OCI-M2 (cell line): ENCODE results near the gene RNF186.

ENCODE experiments used
- DNase-seq: peaks from one replicate; lab custom pipeline; 2025; ENCODE audit not compliant: unreplicated experiment; lab: John Stamatoyannopoulos, UW

The RNF186 gene

DNA sequence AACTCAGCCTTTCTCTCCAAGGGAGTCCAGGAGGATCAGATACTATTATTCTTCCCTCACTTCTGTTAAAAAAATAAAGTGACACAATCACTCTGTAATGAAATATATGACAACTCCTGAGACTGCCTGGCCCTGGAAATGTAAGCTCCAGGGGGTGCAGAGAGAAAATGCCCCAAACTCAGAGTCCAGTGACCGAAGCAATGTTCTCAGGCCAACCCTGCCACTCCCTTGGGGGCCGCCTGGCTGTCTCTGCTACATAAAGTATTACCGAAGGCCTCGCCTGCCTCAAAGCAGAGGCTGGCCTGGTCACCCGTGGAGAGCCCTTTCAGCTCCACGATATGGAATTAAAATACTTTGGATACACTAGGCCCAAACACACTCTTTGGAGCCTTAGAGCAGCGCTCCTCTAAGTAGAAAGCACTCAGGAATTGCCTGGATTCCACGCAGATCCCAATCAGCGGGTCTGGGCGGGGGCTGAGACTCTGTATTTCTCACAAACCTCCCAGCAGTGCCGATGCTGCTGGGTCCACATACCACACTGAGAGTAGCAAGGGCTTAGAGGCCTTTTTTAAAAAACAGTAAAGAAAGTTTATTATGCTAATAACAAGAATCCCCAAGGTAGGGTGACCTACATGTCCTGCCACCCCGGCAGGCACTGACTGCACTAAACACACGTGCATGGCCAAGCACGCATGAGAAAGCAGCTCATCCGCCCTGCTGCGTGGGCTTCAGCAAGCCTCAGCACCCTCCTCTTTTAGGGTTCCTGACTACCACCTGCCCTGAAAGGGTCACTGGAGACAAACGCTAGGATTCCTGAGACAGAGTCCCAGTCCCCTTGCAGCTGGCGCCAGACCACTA lies 46.5 kb downstream of the RNF186 start:
- no peak for DNase-seq

DNA sequence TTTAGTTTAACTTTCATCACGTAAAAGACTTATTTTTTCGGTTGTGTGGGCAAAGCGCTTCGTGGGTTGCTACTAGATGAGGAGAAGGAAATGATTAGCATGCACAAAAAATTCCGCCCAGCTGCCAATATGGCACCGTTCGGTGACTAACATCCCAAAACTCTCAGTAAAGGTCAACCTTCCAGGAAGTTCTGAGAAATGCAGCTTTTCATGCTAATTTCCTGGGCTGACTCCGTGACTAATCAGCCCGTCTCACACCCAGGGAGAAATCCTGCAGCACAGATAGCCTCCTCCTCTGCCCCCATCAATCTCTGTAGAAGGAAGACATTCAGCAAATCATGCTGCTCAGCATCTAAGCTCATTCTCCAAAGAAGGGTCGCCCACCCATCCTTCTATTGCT lies 49.5 kb downstream of the RNF186 start:
- DNase-seq, result no peak

DNA sequence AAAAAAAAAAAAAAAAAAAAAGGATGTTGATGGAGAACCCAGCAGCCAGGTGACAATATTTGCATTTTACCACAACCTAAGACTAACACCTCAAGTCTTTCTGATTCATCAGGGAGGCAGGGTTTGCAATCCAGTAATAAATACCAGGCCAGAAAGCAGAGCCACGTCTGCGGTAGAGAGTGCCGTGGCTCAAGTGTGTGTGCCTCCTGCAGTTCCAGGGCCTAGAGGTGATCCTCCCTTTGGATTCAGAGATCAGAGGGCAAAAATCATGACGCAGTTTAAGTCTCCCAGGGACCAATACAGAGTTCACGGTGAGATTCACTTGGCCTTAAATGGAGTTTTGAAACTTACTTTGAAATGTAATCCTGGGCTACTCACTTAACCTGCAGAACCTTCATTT lies 50.2 kb downstream of the RNF186 start:
- no peak for DNase-seq
